Loucy (cell line): Measurements from ENCODE around the gene BCLAF1.

ENCODE experiments used
- EZH2phosphoT487 ChIP-seq: fragments of 200-600 bp; IDR thresholded peaks from 2 replicates; pipeline ENCODE4 v1.6.1; 2018; ENCODE audit warnings: antibody characterized with exemption, mild to moderate bottlenecking, moderate library complexity, borderline replicate concordance
- TF ChIP-seq, protein P1 (sequence below): fragments of 200-600 bp; sonication (generic); conservative IDR thresholded peaks from 2 replicates; pipeline ENCODE4 v1.5.1; 2014; ENCODE audit warnings: mild to moderate bottlenecking, antibody characterized with exemption, low read length

DNA sequence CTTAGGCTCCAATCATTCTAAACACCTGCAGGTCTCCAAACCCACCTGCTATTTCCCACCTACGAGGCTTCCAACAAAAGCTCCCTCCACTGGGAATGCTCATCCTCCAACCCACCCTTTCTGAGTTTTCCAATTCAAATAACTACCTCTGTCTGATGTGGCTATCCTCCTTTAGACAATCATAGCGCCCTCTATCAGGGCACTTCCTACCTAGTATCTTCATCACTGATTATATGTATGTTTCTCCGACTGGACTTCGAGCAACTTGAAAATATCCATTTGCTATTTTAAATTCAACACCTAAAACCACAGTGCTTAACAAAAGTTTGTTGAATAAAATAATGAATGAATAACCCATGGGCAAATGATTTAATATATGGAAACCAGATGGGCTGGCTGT lies 80.9 kb downstream of the BCLAF1 start:
- TF ChIP-seq, protein P1, sequence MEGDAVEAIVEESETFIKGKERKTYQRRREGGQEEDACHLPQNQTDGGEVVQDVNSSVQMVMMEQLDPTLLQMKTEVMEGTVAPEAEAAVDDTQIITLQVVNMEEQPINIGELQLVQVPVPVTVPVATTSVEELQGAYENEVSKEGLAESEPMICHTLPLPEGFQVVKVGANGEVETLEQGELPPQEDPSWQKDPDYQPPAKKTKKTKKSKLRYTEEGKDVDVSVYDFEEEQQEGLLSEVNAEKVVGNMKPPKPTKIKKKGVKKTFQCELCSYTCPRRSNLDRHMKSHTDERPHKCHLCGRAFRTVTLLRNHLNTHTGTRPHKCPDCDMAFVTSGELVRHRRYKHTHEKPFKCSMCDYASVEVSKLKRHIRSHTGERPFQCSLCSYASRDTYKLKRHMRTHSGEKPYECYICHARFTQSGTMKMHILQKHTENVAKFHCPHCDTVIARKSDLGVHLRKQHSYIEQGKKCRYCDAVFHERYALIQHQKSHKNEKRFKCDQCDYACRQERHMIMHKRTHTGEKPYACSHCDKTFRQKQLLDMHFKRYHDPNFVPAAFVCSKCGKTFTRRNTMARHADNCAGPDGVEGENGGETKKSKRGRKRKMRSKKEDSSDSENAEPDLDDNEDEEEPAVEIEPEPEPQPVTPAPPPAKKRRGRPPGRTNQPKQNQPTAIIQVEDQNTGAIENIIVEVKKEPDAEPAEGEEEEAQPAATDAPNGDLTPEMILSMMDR, result peak; percentile 40
- TF ChIP-seq EZH2phosphoT487, result no peak
